ENCODE measurements around the gene TRPM3.

Gene TRPM3

DNA sequence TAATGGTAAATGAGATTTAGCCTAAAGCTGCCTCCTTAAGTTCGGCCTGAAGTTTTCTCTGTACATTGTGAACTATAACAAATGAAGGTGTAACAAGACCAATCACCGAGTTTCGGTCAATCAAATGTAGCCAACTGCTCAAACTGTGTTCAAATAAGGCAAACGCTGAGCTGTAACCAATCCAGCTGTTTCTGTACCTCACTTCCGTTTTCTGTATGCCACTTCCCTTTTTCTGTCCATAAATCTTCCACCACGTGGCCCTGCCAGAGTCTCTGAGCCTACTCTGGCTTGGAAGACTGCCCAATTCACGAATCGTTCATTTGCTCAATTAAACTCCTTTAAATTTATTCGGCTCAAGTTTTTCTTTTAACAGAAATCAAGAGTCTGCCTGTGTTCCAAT lies 513.5 kb downstream of the TRPM3 start:
- DNase-seq = no peak

DNA sequence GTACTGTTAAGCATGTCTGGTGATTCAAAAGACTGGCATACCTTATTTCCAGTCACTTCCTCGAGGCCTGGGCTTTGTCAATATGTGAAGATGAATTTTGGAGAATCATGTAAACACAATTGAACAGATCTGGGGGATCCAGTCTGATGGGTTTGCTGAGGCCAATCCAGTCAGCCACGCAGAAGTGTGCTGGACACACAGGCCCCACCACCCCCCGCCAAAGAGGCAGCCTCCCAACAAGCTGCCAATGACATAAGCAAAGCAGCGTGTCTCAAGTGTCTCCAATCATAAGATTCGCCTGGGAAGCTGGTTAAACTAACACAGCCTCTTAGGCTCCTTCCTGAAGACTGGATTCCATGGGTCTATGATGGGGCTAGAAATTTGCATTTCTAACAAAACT lies 514.1 kb downstream of the TRPM3 start:
- DNase-seq = no peak

DNA sequence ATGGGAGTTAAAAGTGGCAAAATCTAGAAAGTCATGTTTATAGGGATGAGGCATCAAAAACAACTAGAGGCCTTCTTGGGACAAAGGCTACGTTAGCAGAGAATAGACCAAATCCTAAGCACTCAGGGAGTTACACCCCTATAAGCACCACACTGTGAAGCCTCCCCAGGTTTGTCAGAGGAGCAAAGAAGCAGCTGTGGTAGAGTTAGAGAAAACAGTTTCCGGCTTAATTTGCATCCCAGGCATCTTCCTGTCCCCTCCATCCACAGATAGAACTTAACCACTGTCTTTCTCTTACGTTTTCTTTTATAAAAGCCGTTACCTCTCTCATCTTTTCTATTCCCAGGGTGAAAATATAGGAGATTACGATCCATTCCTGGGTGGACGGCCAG lies 518.4 kb downstream of the TRPM3 start:
- no peak for DNase-seq

DNA sequence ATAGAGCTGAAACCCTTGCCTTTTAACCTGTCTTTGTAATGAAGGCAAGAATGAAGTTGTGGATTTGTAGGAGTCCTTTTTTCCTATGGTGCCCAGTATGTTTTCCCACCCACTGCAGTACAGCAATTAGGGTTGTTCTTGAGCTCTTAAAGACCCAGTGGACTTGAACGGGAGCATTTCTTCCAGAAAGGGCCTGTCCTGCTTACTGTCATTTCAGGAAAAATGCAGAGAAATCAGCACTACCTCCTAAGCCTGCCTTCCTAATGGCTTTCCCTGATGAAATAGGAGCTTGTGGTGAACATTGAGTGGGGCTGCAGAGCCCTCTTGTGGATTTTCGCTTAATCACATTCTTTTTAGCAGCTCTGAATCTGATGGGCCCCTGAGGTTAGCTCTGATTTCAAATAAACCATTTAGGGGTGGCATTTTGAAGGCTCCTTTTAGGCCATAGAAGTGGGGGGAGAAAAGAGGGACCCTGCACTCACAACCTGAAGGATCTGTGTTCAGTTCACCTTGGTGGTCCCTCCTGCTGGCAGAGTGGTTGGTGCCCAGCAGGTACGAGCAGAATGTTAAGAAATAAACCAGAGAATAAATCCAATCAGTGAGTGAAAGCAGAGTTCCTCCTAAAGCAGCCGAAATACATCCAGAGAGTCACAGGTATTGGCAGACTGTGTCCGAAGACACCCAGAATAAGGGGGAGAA lies 519.0 kb downstream of the TRPM3 start:
- DNase-seq = peak; percentile 47

DNA sequence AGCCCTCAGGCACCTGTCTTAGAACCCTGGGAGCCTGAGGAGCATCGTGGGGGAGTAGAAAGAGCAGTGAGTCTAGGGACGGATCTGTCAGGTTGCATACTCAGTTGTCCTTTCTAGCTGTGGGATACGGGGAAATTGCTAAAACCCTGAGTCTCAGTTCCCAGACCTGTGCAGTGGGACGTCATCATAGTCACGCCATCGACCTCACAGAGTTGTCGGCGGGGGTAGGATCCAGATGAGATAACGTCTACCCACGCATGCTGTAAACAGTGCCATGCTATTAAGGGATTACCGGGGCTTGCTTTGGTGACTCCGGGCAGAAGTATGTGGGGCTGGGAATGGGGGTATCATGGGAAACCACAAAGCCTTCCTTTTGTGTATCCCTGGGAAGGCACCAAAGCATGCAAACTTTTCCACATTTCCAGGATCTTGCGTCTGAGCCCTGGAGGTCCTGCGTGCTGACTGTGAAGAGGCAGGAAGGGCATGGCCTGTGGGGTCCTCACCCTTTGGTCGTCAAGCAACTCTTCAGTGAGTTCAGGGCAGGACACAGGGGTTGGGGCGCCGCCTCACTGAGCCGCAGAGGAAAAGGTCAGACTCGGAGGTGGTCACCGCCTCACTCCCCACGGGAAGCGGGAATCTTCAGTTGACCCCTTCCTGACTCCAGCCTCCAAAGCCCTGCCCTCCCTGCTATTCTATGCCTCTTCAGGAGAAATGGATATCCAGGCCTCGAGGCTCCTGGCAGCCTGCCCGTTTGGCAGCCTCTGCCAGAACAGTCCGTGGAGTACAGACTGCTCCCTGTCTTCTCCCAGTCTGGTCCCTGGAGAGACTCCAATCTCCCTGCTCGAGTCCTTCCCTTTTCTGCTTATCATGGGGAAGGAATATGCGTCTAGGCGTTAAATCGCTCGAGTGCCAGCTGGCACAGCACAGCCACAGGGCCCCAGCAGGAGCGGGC lies 520.1 kb downstream of the TRPM3 start:
- peak; percentile 48 for DNase-seq

DNA sequence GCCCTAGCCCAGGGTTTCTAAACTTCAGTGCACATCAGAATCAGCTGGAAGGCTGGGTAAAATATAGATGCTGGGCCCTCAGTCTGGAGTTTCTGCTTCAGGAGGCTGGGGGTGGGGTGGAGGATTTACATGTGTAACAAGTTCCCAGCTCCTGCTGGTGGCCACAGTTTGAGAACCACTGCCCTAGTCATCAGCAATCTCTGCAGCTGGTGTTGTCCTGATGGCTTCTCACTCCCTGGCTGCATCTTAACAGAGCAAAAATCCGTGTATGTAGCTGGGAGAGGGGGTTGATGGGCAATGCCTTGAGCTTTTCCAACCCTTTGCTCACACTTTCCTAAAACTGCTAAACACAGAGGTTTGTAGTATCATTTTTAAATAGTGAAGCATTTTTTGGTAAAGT lies 520.9 kb downstream of the TRPM3 start:
- DNase-seq = no peak

DNA sequence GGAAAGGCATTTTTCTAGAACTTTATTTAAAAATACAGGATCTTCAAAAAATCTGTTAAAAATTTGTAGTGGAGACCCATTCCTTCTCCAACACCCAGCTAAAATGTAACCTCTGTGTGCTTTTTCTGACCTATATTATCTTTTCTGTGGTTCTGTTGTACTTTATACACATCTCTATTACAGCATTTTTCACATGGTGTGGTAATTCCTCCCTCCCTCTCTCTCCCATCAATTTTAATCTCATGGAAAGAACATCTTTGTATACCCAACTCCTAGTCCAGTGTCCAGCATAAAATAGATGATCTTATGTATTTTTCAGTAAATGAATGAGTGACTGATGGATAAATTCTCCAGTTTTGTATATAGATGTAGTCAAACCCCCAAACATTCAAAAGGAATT lies 523.5 kb downstream of the TRPM3 start:
- no peak for DNase-seq

DNA sequence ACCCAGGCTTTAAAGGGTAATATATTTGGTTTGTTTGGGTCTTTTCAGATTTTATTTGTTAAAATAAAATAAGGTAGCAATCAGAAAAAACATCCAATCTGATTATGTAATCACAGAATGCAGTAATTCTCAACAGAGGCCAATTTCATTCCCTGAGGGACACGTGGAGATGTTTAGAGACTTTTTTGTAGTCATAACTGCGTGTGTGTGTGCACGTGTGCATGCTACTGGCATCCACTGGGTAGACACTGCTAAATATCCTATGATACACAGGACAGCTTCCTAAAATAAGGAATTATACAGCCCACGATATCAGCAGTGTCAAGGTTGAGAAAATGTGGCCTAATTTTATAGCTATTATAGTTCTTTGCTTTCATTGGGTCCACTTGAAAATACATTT lies 526.2 kb downstream of the TRPM3 start:
- no peak for DNase-seq

DNA sequence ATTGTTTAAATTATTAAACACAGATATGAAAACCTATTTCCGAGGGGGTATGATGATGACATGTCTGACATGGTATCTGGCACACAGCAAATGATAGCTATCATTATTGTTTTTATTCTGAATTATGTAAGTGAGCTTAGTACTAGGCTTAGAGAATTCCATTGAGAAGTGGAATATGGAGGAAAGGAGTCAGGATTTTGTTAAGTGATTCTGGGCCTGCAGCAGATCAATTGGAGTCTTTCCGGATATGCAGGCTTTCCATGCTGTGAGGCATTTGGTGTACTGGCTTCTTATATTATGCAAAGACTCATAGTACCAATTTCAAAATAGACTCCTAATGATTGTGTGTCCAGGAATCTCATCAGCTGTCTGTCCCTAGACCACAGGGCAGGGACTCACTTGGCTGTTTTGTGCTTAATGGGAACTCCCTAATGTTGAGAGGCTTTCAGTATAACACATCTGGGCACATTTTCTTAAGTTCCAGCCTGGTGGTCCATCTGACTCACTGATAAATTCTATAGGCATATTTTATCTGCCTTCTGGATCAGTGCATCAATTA lies 527.0 kb downstream of the TRPM3 start:
- no peak for DNase-seq

DNA sequence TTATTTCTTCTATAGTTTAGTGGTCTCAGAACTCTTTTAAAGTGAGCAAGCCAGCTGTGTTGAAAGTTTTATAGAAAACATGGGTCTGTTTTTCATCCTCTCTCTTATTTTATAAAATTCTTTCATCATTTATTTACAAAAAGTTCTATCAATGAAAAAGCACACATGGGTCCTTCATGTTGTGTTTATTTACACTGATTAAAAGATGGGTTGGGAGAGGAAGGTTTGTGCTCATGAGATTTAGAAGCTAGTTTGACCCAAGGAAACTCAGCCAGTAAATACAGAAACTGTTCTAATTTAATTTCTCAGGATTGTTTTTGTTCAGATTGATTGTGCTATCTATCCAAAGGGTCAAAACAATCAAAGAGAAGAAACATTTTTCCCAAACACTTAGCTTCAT lies 528.2 kb downstream of the TRPM3 start:
- no peak for DNase-seq

DNA sequence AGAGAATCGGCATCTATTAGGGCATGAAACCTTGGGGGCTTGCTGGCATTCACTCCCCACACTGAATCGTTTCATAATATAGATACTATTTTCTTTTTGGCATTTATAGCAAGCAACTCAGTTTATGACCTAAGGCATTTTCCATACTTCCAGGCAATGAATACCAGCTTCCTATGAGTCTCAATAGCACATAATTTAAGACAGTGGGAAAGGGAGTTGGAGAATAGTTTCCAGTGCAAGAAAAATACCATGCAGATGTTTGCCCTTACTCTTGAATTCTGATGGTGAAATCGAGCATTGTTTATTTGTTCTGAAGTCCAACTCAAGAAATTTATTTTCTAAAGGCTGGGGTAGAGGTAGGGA lies 531.1 kb downstream of the TRPM3 start:
- DNase-seq = no peak

DNA sequence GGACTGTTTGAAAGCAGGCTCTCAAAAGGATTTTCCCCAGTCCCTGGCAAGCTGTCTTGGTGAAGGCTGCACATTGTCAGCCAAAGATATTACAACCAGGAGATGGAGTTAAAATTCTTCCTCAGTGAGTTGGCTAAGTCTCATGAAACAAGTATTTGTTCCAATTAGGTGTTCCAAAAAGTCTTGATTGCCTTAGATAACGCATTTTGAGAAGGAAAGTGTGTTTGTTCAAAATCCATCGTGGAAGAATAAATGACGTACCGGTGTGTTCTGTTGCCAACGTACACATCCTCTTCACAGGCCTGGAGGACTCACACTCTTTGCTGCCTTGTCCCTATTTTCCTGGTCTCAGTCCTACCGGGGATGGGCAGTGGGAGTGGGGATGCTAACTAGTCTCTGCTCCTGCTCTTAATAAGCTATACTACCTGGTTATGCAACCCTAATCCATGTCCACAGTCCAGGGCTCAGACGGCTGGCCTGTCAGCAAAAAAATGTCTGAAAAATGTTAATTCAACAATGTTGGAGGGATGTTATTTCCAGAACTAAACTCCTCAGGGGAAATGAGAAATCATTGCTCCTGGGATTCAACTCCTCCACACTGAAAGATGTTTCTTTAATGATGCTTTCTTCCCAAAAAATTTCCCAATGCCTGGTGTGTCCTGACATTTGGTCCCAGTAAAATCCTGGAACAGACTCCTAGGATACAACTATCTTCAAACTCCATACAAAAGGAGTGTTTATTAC lies 531.7 kb downstream of the TRPM3 start:
- no peak for DNase-seq

DNA sequence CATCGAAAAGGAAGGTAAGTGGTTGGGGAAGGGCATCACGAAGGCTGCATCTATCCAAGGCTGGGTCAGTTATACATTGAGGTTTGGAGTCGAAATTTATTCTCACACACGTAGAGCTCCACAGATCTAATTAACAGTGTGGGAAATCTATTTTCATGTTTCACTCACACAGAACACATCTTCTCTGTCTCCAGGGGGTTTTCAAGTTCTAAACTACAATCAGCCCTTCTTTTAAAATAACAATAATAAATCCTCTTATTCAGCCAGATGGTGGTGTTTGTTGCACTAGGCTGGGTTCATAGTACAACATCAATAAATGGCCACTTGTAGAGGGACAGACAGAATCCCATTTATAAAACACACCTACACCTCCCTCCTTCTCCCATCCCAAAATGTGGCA lies 532.4 kb downstream of the TRPM3 start:
- no peak for DNase-seq

DNA sequence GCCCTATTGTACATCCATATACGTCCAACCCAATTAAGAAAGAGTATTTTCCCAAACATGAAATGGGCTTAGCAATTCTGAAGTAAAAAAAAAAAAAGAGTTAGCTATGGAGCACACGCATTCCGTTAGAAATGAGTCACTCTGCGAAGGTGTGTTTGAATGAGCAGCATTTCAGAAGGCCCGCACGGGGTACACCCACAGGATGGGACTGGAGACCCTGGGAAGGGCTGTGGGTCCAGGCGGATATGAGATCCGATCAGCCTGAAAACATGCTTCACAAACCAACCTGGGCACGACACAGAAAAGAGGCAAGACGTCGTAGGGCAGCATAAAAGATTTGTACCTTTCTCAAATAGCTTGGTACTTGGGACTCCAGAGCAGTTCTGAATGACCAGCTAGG lies 533.0 kb downstream of the TRPM3 start:
- no peak for DNase-seq

DNA sequence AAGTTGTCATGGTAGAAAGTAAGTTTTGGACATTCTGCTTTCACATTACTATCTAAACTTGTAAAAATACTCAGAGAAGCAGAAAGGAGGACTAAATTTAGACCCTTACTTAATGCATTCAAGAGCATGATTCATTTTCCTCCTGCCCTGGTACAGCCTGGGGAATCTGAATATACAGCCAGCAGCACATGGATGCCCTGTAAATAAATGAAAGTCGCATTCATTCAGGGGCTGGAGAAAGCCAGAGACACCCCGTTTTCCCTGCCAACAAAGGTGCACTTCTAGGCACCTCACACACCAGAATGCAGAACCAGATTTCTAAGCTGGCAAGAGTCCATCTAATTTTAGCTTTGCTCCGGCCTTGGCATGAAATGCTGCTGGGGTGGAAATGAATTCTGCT lies 534.2 kb downstream of the TRPM3 start:
- DNase-seq = no peak

DNA sequence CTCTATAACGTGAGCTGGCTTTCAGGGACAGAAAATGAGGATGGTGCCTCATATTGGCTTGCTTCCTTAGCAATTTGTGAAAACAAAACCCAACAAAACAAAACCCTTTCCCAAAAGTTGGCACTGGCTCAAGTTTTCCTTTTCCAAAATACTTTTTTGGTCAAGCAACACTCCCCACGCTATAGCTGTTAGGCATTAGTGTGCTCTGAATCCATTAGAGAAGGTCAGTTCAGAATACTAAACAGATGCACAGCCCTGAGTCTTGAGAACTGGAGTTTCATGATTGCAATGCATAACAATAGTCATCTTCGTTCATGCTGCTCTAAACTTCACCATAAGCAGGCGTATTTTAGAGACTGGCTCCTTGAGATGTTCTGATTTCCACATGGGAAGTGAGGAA lies 534.9 kb downstream of the TRPM3 start:
- no peak for DNase-seq

DNA sequence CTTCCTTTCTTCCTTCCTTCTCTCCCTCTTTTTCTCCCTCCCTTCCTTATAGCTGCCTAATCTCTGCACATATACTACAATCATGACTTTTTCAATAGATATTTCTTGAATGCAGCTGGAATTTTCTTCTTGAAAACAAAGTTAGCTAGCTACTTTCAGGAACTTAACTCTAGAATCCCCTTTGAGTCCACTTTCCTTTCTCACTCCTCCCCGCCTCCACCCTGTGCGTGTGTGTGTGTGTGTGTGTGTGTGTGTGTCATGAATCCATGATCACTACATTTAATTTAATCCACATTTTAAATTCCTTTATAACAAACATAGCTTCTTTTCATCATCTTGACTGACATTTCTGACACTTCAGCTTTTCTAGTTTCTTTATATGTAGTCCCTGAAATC lies 539.5 kb downstream of the TRPM3 start:
- DNase-seq = no peak

DNA sequence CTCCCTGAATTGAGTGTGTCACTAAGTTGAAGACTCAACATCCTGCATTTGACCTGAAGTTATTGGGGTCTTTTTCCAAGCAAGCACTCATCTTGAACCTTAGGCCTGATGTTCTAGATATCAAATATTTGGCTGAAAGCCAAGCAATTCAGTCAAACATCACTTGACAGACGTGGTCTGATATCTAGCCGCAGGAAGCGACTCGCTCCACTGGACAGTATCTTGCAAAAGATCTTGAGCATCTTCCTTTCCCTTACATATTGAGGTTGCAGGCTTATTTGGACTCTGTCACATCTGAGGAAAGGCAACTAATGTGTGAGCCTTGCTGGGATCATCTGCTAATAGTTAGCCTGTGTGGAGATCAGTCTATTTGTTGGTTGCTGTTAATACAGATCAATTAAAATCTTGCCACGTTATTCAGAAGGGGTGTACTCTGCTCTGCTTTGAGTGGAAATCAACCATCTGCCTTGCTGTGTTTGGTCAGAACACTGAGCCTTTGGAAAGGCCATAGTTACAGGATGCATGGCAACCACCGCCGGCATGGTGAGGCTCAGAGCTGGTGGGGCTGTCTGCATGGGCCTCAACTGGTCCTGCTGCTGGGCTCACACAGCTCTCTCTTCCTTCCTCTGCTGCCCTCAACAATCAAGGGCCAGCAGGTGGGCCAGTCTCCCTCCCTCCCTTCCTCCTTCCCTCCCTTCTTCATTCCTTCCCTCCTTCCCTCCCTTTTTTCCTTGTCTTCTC lies 540.0 kb downstream of the TRPM3 start:
- DNase-seq = no peak

DNA sequence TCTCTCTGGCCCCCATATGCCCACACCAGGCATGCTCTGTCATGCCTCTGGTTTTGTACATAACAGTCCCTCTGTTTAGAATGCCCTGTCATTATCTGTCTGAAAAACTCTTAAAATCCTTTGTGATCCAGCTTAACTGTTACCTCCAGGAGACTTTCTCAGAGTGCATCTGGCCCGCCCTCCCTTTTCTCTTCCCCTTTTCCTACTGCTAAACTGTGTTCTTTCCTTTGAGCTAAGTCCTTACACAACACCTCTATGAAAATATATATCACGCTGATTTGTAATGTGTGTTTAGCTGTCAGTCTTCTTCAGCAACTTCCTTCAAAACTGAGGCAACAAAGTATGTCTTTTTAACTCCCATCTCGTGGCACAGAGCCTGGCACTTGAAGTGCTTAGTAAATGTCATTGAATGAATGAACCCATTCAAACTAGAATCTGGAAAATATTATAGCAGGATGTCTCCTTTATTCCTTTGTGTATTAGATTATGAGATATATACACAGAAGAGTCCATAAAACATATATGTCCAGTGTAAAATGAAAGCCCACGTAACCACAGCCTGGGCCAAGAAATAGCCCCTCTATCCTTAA lies 540.7 kb downstream of the TRPM3 start:
- DNase-seq = no peak

DNA sequence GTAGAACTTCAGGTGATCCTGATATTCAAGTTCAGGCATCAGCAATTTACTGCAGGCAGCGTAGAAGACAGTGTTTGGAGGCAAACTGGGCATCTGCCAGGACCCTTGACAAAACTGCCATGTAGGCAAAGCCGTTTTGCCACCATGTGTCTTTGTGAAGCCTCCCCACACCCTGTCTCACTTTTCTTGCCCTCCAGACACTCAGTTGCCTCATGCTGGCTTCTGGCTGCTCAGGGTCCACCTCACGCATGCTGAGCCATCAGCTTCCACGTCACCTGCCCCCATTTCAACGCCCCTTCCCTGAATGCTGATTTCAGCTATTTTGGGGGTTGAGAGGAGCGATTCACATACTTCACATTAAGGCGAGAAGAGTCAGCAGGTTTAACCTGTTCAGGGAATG lies 541.7 kb downstream of the TRPM3 start:
- DNase-seq = no peak

DNA sequence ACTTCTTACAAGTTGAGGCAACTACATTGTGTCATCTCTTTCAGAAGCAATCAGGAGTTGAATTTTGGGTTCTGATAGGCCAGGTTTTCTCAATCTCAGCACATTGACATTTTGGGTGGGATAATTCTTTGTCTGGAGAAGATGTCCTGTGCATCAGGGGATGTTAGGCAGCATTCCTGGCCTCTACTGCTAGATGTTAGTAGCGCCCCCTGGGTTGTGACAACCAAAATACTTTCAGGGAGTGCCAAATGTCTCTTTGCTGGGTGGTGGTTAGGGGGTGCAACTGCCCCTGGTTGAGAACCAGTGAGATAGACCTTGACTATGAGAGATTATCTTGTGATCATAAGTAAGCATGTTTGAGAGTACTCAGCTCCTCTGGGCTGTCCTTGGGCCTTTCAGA lies 542.7 kb downstream of the TRPM3 start:
- DNase-seq = no peak

DNA sequence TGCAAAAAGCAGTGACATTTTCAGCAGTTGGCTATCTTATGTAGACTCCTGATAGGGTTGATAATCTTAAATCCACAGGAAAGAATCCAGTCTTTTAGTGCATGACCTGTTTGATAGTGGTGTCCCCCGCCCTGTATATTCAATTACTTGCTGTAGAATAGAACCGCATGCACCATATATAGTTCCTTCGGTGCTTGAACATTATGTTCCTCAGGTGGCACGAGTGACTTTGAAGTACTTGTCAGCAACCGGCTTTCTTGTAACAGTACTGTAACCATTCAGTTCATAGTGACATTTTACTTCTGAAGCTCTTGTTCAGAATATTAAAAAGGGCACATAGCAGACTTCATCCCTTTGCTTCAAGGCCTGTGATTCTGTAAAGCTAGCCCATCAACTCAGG lies 543.8 kb downstream of the TRPM3 start:
- DNase-seq = no peak
